HepG2 (cell line): ENCODE data around the gene DNAJC10. TPM values are rescaled to one million over a fixed set of nuclear protein-coding genes. Genes with fewer than 3 reads are reported as not detected.

Experiments
- BCL6 ChIP-seq: IDR thresholded peaks from 2 replicates; pipeline ENCODE4 v1.6.1; 2016; ENCODE audit warnings: missing genetic modification reagents, missing compliant biosample characterization
- CEBPB ChIP-seq: IDR thresholded peaks from 2 replicates; pipeline ENCODE4 v1.6.1; 2011; ENCODE audit warnings: low read depth, low read length, improper control_type of control experiment, borderline replicate concordance
- CREM ChIP-seq, 2 experiments: sonication (generic) in 1 of 2; formaldehyde crosslinking in 1 of 2; IDR thresholded peaks; 2 replicates each; pipeline versions ENCODE4 v1.4.0 to v1.6.1; 2016 to 2020; ENCODE audit warnings: antibody characterized with exemption in 1 of 2, mild to moderate bottlenecking in 1 of 2, missing genetic modification reagents in 1 of 2
- DMAP1 ChIP-seq: IDR thresholded peaks from 2 replicates; pipeline ENCODE4 v1.6.1; 2016
- DPF2 ChIP-seq: sonication (generic); formaldehyde crosslinking; IDR thresholded peaks from 2 replicates; pipeline ENCODE4 v1.4.0; 2020; ENCODE audit warnings: mild to moderate bottlenecking, low read depth, missing genetic modification reagents, borderline replicate concordance
- ERF ChIP-seq: IDR thresholded peaks from 2 replicates; pipeline ENCODE4 v1.6.1; 2018; ENCODE audit warnings: missing biosample characterization, missing genetic modification reagents
- FOSL2 ChIP-seq: sonication (generic); formaldehyde crosslinking; IDR thresholded peaks from 2 replicates; pipeline ENCODE4 v1.4.0; 2020; ENCODE audit warnings: missing genetic modification reagents
- FOXA3 ChIP-seq: IDR thresholded peaks from 2 replicates; pipeline ENCODE4 v1.6.1; 2016; ENCODE audit warnings: missing genetic modification reagents, missing compliant biosample characterization
- FOXK2 ChIP-seq: fragments of 450-650 bp; IDR thresholded peaks from 2 replicates; pipeline ENCODE4 v1.6.1; 2016
- GATAD2A ChIP-seq: IDR thresholded peaks from 2 replicates; pipeline ENCODE4 v1.6.1; 2016
- HDAC1 ChIP-seq: sonication (generic); formaldehyde crosslinking; IDR thresholded peaks from 2 replicates; pipeline ENCODE4 v1.5.1; 2020; ENCODE audit warnings: mild to moderate bottlenecking, missing genetic modification reagents
- HNF4G ChIP-seq, 2 experiments: sonication (generic) in 1 of 2; formaldehyde crosslinking in 1 of 2; IDR thresholded peaks; 2 replicates each; pipeline versions ENCODE4 v1.4.0 to v1.6.1; 2011 to 2020; ENCODE audit warnings: borderline replicate concordance in 2 of 2, low read depth in 2 of 2, mild to moderate bottlenecking in 2 of 2, low read length in 1 of 2, missing genetic modification reagents in 1 of 2, moderate library complexity in 1 of 2
- MYC ChIP-seq: sonication (generic); formaldehyde crosslinking; IDR thresholded peaks from 2 replicates; pipeline ENCODE4 v1.9.0; 2021; ENCODE audit warnings: missing genetic modification reagents, borderline replicate concordance
- NCOA2 ChIP-seq: sonication (generic); formaldehyde crosslinking; IDR thresholded peaks from 2 replicates; pipeline ENCODE4 v1.8.0; 2022; ENCODE audit warnings: inconsistent platforms
- NR2F1 ChIP-seq, 2 experiments: fragments of 450-650 bp in 1 of 2; formaldehyde crosslinking in 1 of 2; IDR thresholded peaks; 2 replicates each; pipeline versions ENCODE4 v1.5.0 to v1.6.1; 2016 to 2020; ENCODE audit warnings: mild to moderate bottlenecking in 1 of 2, missing compliant biosample characterization in 1 of 2, missing genetic modification reagents in 1 of 2, moderate library complexity in 1 of 2
- PHF21A ChIP-seq: sonication (generic); formaldehyde crosslinking; IDR thresholded peaks from 2 replicates; pipeline ENCODE4 v1.5.0; 2020; ENCODE audit warnings: mild to moderate bottlenecking, missing genetic modification reagents
- POGZ ChIP-seq: sonication (generic); formaldehyde crosslinking; IDR thresholded peaks from 2 replicates; pipeline ENCODE4 v1.4.0; 2020; ENCODE audit warnings: mild to moderate bottlenecking, missing genetic modification reagents
- RCOR2 ChIP-seq: IDR thresholded peaks from 2 replicates; pipeline ENCODE4 v1.6.1; 2016; ENCODE audit warnings: missing biosample characterization, missing genetic modification reagents
- SALL1 ChIP-seq: sonication (generic); formaldehyde crosslinking; IDR thresholded peaks from 2 replicates; pipeline ENCODE4 v1.8.0; 2022; ENCODE audit warnings: mild to moderate bottlenecking, missing genetic modification reagents
- SOX5 ChIP-seq: IDR thresholded peaks from 2 replicates; pipeline ENCODE4 v1.6.1; 2016; ENCODE audit warnings: borderline replicate concordance
- TOE1 ChIP-seq: sonication (generic); formaldehyde crosslinking; IDR thresholded peaks from 2 replicates; pipeline ENCODE4 v1.4.0; 2020; ENCODE audit warnings: mild to moderate bottlenecking, missing genetic modification reagents
- XRCC5 ChIP-seq: fragments of 200-400 bp; formaldehyde crosslinking; optimal IDR thresholded peaks from 2 replicates; pipeline ENCODE3; 2017; ENCODE audit warnings: mild to moderate bottlenecking, low read length
- ZBTB7B ChIP-seq: sonication (generic); formaldehyde crosslinking; IDR thresholded peaks from 2 replicates; pipeline ENCODE4 v1.4.0; 2020; ENCODE audit warnings: missing genetic modification reagents
- ZEB1 ChIP-seq: IDR thresholded peaks from 2 replicates; pipeline ENCODE4 v1.6.1; 2012; ENCODE audit warnings: mild to moderate bottlenecking, low read depth, inconsistent platforms; ENCODE audit not compliant: insufficient replicate concordance
- ZNF317 ChIP-seq: sonication (generic); formaldehyde crosslinking; IDR thresholded peaks from 2 replicates; pipeline ENCODE4 v1.5.0; 2020; ENCODE audit warnings: mild to moderate bottlenecking, missing genetic modification reagents
- ZNF343 ChIP-seq: sonication (generic); formaldehyde crosslinking; IDR thresholded peaks from 2 replicates; pipeline ENCODE4 v1.4.0; 2020; ENCODE audit warnings: mild to moderate bottlenecking, missing genetic modification reagents
- ZNF501 ChIP-seq: sonication (generic); formaldehyde crosslinking; IDR thresholded peaks from 2 replicates; pipeline ENCODE4 v1.5.1; 2020; ENCODE audit warnings: mild to moderate bottlenecking, moderate library complexity, missing genetic modification reagents
- ZNF546 ChIP-seq: sonication (generic); formaldehyde crosslinking; conservative IDR thresholded peaks from 2 replicates; pipeline ENCODE4 v1.8.1; 2023; ENCODE audit warnings: mild to moderate bottlenecking, missing genetic modification reagents
- ZNF549 ChIP-seq: sonication (generic); formaldehyde crosslinking; IDR thresholded peaks from 2 replicates; pipeline ENCODE4 v1.5.0; 2020; ENCODE audit warnings: missing genetic modification reagents
- ZNF629 ChIP-seq: sonication (generic); formaldehyde crosslinking; conservative IDR thresholded peaks from 2 replicates; pipeline ENCODE4 v1.5.0; 2020; ENCODE audit warnings: missing genetic modification reagents
- polyA plus RNA-seq, 8 experiments: library from polyadenylated mRNA; depleted of rRNA in 3 of 8; stranded (reverse) in 7 of 8; unstranded in 1 of 8; fragments of >200 nt; fragmentation: Illumina TruSeq in 4 of 8; extraction: Trizol in 4 of 8; gene quantifications; 2 replicates each; pipeline versions ENCODE4 v1.2.1 to v1.2.3, GENCODE V29; 2011 to 2016; ENCODE audit warnings: low read depth in 4 of 8, missing spikeins in 1 of 8, mixed read lengths in 1 of 8; ENCODE audit not compliant: insufficient read depth in 1 of 8
- total RNA-seq, 5 experiments: library from RNA; depleted of rRNA; stranded (reverse); fragments of >200 nt; fragmentation: Illumina TruSeq; extraction: Trizol; gene quantifications; 2 replicates each; pipeline ENCODE4 v1.2.3, GENCODE V29; 2016; ENCODE audit warnings: low read depth in 1 of 5
- TF ChIP-seq, protein P1 (sequence below): sonication (generic); formaldehyde crosslinking; IDR thresholded peaks from 2 replicates; pipeline ENCODE4 v1.5.1; 2020; ENCODE audit warnings: mild to moderate bottlenecking, moderate library complexity, missing genetic modification reagents
- TF ChIP-seq, protein P2 (sequence below): IDR thresholded peaks from 2 replicates; pipeline ENCODE4 v1.6.1; 2016

The DNAJC10 gene
- total and polyA plus RNA-seq, 2 of the 13 experiments (the other 11 are each of a cell fraction or from before 2014, with no cell fraction given) = 44.1 to 178 TPM

DNA sequence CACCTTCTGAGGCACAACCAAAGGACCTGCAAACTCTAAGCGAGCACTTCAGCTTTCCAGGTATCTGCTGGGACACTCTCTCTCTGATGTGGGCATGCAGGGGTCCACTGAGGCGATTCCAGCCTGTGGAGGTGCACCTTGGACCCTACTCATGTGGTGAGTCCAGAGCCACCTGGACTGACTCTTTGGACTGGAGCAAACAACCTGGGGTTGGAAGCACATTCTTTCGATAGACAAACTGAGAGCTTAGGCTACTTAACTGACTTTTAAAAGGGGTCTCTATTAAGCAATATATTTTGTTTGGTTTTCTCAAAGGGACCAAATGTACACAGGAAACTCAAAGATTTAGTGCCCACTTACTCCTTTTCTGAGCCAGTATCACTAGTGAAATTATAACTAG is 98.7 kb downstream of the DNAJC10 start (continued):
- TF ChIP-seq SOX5 = 0 out of 2 replicates have a peak, but pooled peaks have one; percentile 16
- TF ChIP-seq ZNF549 (CRISPR knock-in tag) = 0 out of 2 replicates have a peak, but pooled peaks have one; percentile 60
- no peak for TF ChIP-seq FOXK2
- TF ChIP-seq ZNF629 (CRISPR knock-in tag) = peak; percentile 95
- TF ChIP-seq POGZ (CRISPR knock-in tag) = peak; percentile 74
- TF ChIP-seq HNF4G (IDR thresholded peaks at IDR 0.05; ENCODE audit: borderline replicate concordance, low read depth, low read length) = peak; percentile 92
- TF ChIP-seq HNF4G (CRISPR knock-in tag; IDR thresholded peaks at IDR 0.05; ENCODE audit: borderline replicate concordance, low read depth) = peak; percentile 51; the same call in 1 of the 2 replicates
- no peak for TF ChIP-seq NR2F1 (CRISPR knock-in tag; IDR thresholded peaks at IDR 0.05)
- no peak for TF ChIP-seq ZNF546 (CRISPR knock-in tag)
- TF ChIP-seq CREM (IDR thresholded peaks at IDR 0.05) = peak; percentile 18; the same call in 1 of the 2 replicates
- TF ChIP-seq CREM (CRISPR knock-in tag; IDR thresholded peaks at IDR 0.05) = no peak
- TF ChIP-seq ZNF343 (CRISPR knock-in tag) = 0 out of 2 replicates have a peak, but pooled peaks have one; percentile 28
- peak; percentile 82 for TF ChIP-seq GATAD2A (CRISPR knock-in tag)
- TF ChIP-seq DMAP1 (CRISPR knock-in tag) = peak; percentile 60; the same call in 1 of the 2 replicates
- peak; percentile 41 for TF ChIP-seq FOXA3 (CRISPR knock-in tag)
- TF ChIP-seq XRCC5 = peak; percentile 17
- TF ChIP-seq MYC (CRISPR knock-in tag) = peak; percentile 27; the same call in 1 of the 2 replicates
- TF ChIP-seq SALL1 = peak; percentile 86
- TF ChIP-seq, protein P1, sequence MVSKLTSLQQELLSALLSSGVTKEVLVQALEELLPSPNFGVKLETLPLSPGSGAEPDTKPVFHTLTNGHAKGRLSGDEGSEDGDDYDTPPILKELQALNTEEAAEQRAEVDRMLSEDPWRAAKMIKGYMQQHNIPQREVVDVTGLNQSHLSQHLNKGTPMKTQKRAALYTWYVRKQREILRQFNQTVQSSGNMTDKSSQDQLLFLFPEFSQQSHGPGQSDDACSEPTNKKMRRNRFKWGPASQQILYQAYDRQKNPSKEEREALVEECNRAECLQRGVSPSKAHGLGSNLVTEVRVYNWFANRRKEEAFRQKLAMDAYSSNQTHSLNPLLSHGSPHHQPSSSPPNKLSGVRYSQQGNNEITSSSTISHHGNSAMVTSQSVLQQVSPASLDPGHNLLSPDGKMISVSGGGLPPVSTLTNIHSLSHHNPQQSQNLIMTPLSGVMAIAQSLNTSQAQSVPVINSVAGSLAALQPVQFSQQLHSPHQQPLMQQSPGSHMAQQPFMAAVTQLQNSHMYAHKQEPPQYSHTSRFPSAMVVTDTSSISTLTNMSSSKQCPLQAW = peak; percentile 24; the same call in 1 of the 2 replicates
- TF ChIP-seq RCOR2 = peak; percentile 75
- peak; percentile 45; the same call in 1 of the 2 replicates for TF ChIP-seq ZNF317 (CRISPR knock-in tag)
- peak; percentile 47; the same call in 1 of the 2 replicates for TF ChIP-seq DPF2 (CRISPR knock-in tag)
- TF ChIP-seq, protein P2, sequence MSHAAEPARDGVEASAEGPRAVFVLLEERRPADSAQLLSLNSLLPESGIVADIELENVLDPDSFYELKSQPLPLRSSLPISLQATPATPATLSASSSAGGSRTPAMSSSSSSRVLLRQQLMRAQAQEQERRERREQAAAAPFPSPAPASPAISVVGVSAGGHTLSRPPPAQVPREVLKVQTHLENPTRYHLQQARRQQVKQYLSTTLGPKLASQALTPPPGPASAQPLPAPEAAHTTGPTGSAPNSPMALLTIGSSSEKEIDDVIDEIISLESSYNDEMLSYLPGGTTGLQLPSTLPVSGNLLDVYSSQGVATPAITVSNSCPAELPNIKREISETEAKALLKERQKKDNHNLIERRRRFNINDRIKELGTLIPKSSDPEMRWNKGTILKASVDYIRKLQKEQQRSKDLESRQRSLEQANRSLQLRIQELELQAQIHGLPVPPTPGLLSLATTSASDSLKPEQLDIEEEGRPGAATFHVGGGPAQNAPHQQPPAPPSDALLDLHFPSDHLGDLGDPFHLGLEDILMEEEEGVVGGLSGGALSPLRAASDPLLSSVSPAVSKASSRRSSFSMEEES (CRISPR knock-in tag) = peak; percentile 62; the same call in 1 of the 2 replicates
- peak; percentile 82 for TF ChIP-seq ZEB1
- TF ChIP-seq NCOA2 (CRISPR knock-in tag) = peak; percentile 31; the same call in 1 of the 2 replicates
- 0 out of 2 replicates have a peak, but pooled peaks have one; percentile 27 for TF ChIP-seq ERF (CRISPR knock-in tag)
- no peak for TF ChIP-seq TOE1 (CRISPR knock-in tag)
- peak; percentile 84 for TF ChIP-seq BCL6 (CRISPR knock-in tag)
- peak; percentile 33; the same call in 1 of the 2 replicates for TF ChIP-seq CEBPB
- peak; percentile 96 for TF ChIP-seq ZBTB7B (CRISPR knock-in tag)
- peak; percentile 29; the same call in 1 of the 2 replicates for TF ChIP-seq FOSL2 (CRISPR knock-in tag)
- TF ChIP-seq ZNF501 (CRISPR knock-in tag) = no peak
- TF ChIP-seq HDAC1 (CRISPR knock-in tag) = peak; percentile 73
- no peak for TF ChIP-seq PHF21A (CRISPR knock-in tag)
